ENCODE results near the gene SLC47A1.

SLC47A1 gene

GRCh38 chr17:19565817-19566575, 32.3 kb downstream of the SLC47A1 start:
- TF ChIP-seq CTCF (IDR thresholded peaks at IDR 0.05; ENCODE audit: extremely low read depth, missing control alignments): no peak

GRCh38 chr17:19567216-19568015, 33.8 kb downstream of the SLC47A1 start:
- no peak for DNase-seq (ENCODE audit: low spot score)
- no peak for TF ChIP-seq CTCF (IDR thresholded peaks at IDR 0.05; ENCODE audit: extremely low read depth, missing control alignments)

More at GRCh38 chr17:19565817-19566575, 32.3 kb downstream of the SLC47A1 start:
- DNase-seq (ENCODE audit: low spot score): no peak

GRCh38 chr17:19568016-19568350, 34.3 kb downstream of the SLC47A1 start:
- no peak for DNase-seq (ENCODE audit: low spot score)
- no peak for TF ChIP-seq CTCF (IDR thresholded peaks at IDR 0.05; ENCODE audit: extremely low read depth, missing control alignments)

- TF ChIP-seq CTCF (IDR thresholded peaks at IDR 0.05; ENCODE audit: extremely low read depth, missing control alignments): no peak
- DNase-seq (ENCODE audit: low spot score): no peak
These were observed 36.3 kb downstream of the SLC47A1 start for GRCh38 chr17:19569785-19570543.

DNA sequence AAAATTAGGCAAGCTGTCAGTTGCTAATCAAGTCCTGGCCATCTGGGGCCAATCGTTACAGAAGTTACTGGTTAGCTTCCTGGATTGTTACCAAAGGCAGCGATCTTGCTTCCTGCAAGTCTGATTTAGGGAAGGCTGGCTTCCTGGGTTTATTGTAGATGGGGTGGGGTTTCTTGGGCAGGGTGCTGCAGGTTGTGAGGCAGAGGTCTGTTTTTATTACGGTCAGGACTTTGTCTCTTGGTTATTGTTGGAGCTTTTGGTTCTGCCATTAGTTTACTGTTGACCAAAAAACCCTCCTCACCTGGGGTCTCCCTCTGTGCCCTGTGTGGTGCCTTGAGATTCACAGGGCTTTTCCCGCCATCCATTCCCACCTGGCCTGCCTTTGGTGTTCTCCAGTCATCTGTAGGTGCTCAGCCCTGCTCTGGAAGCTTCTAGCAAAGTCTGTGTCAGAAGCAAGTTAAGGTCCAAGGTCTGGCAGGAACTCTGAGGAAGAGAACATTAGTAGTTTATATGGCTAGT, 36.9 kb downstream of the SLC47A1 start:
- TF ChIP-seq CTCF (IDR thresholded peaks at IDR 0.05; ENCODE audit: extremely low read depth, missing control alignments): no peak

DNA sequence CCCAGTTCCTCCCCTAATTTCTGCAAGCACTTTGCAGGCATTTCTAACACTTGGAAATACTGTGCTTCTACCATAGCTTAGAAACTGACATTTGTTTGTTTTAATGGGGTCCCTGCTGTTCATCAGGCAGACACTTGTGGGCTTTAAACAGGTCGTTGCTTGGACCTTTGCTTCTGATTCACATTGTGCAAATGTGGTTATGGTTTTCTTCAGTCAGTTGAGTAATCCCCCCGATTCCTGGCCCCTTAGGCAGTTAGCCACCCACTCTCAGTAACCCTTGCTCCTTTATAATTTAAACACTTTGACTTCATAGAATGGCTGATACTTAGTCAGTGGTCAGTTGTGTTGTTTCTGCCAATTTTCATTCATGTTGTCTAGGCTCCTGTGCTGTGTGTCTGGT, 39.4 kb downstream of the SLC47A1 start:
- TF ChIP-seq CTCF (IDR thresholded peaks at IDR 0.05; ENCODE audit: extremely low read depth, missing control alignments): no peak
- DNase-seq (ENCODE audit: low spot score): no peak

More for the DNA sequence above, 36.9 kb downstream of the SLC47A1 start:
- DNase-seq (ENCODE audit: low spot score): no peak
